ENCODE results near the gene MANBA. TPM values are rescaled to one million over a fixed set of nuclear protein-coding genes. Genes with fewer than 3 reads are reported as not detected.

The MANBA gene
- total RNA-seq, 1 experiment from 2014 or later: 21.4 TPM

GRCh38 chr4:102614801-102615200 is 146.0 kb downstream of the MANBA start:
- Mint-ChIP-seq H3K9me3 (no peaks in the 10 kb centered on the region), H3K4me1 (peaks cover 30 to 32% of the 10 kb centered on the region in 2 experiments), H3K27me3 (ENCODE audit: low read depth) (no peaks in the 10 kb centered on the region), H3K36me3 (ENCODE audit: insufficient read depth in 1 of 3, low read depth in 3 of 3) (peaks cover 0 to 16% (median 5%) of the 10 kb centered on the region in 3 experiments; a peak in 3 of 7 replicates), H3K4me3 (no peak overlapping the region), H3K27ac (peak overlapping the region in 2 of 3 experiments; percentile 41 to 78; a peak in 3 of 7 replicates)
- Histone ChIP-seq H4K5ac (ENCODE audit: insufficient read length, low read depth, low read length) (no peak overlapping the region), H3K4ac (ENCODE audit: low read depth, low read length) (no peak overlapping the region), H3K23me2 (ENCODE audit: insufficient read length, low read depth, low read length, poor library complexity, severe bottlenecking) (no peaks in the 10 kb centered on the region), H2BK15ac (ENCODE audit: low read depth, low read length) (no peak overlapping the region; the same call in 1 of the 2 replicates), H3T11ph (ENCODE audit: low read length) (no peak overlapping the region), H2BK5ac (ENCODE audit: insufficient read length, low read length) (no peak overlapping the region), H3K18ac (ENCODE audit: insufficient read length, low read depth, low read length) (no peak overlapping the region), H3K4me2 (ENCODE audit: insufficient read depth, insufficient read length, low read length) (no peak overlapping the region), H3K79me1 (ENCODE audit: insufficient read depth, low read depth, low read length, poor library complexity, severe bottlenecking) (no peaks in the 10 kb centered on the region), H3K23ac (ENCODE audit: insufficient read length, low read depth, low read length) (no peak overlapping the region), H3K56ac (ENCODE audit: insufficient read length, low read depth, low read length) (no peak overlapping the region), H3K4me1 (ENCODE audit: insufficient read depth, low read length) (peaks cover 3% of the 10 kb centered on the region; the same call in 1 of the 2 replicates), H2BK20ac (ENCODE audit: low read depth, low read length, poor library complexity, severe bottlenecking) (no peak overlapping the region), H3K14ac (ENCODE audit: insufficient read depth, low read length) (no peak overlapping the region), H4K20me1 (ENCODE audit: control insufficient read depth, insufficient read depth, insufficient read length) (no peaks in the 10 kb centered on the region), H3K79me2 (ENCODE audit: insufficient read depth, low read length) (no peaks in the 10 kb centered on the region), H4K8ac (replicated peaks; ENCODE audit: insufficient read length, low read depth, low read length) (no peak overlapping the region), H3K27me3 (ENCODE audit: insufficient read depth, low read length) (no peaks in the 10 kb centered on the region), H2BK12ac (ENCODE audit: insufficient read length, low read depth, low read length) (no peak overlapping the region), H4K91ac (ENCODE audit: insufficient read length, low read depth, low read length) (no peak overlapping the region), H2AFZ (ENCODE audit: low read length) (no peak overlapping the region), H2AK5ac (ENCODE audit: insufficient read length, low read length) (no peak overlapping the region), H2BK120ac (ENCODE audit: low read depth, low read length, poor library complexity, severe bottlenecking) (no peak overlapping the region), H3K27ac (ENCODE audit: insufficient read length, low read depth, low read length) (no peak overlapping the region), H3K9me3 (ENCODE audit: control insufficient read depth, low read depth, low read length) (no peaks in the 10 kb centered on the region), H3K9ac (ENCODE audit: extremely low read depth, insufficient read length, low read length) (no peak overlapping the region)
- WGBS (ENCODE audit: extremely low coverage, insufficient read length, low lambda C conversion rate): no CpG with 5 or more reads among the region's 9 CpGs
- no peak for TF ChIP-seq CTCF (conservative IDR thresholded peaks at IDR 0.05)
- peak; percentile 56 for DNase-seq
